ENCODE measurements around the gene WDFY4.

The WDFY4 gene

GRCh38 chr10:48707472-48707871 lies 22.8 kb downstream of the WDFY4 start:
- H3K9me3 ChIP-seq (ENCODE audit: control insufficient read depth, insufficient read depth, low read length), result no peaks in the 10 kb centered on the region
- no peaks in the 10 kb centered on the region for H3K36me3 ChIP-seq (ENCODE audit: control insufficient read depth, insufficient read depth, low read length)
- no peak overlapping the region for H3K9ac ChIP-seq (ENCODE audit: low read depth, low read length)
- no peaks in the 10 kb centered on the region for H3K27me3 ChIP-seq (ENCODE audit: control insufficient read depth, insufficient read depth, low read length)
- no peak overlapping the region for H3K4me3 ChIP-seq (ENCODE audit: low read depth, low read length)
- H3K4me1 ChIP-seq (ENCODE audit: control insufficient read depth, insufficient read depth, low read length), result no peaks in the 10 kb centered on the region

GRCh38 chr10:48708144-48708543 lies 23.5 kb downstream of the WDFY4 start:
- H3K9me3 ChIP-seq (ENCODE audit: control insufficient read depth, insufficient read depth, low read length), result no peaks in the 10 kb centered on the region
- H3K9ac ChIP-seq (ENCODE audit: low read depth, low read length), result no peak overlapping the region
- H3K4me3 ChIP-seq (ENCODE audit: low read depth, low read length), result no peak overlapping the region
- H3K4me1 ChIP-seq (ENCODE audit: control insufficient read depth, insufficient read depth, low read length), result no peaks in the 10 kb centered on the region
- H3K27me3 ChIP-seq (ENCODE audit: control insufficient read depth, insufficient read depth, low read length), result no peaks in the 10 kb centered on the region
- H3K36me3 ChIP-seq (ENCODE audit: control insufficient read depth, insufficient read depth, low read length), result no peaks in the 10 kb centered on the region

- no peak overlapping the region for H3K4me3 ChIP-seq (ENCODE audit: low read depth, low read length)
- no peaks in the 10 kb centered on the region for H3K4me1 ChIP-seq (ENCODE audit: control insufficient read depth, insufficient read depth, low read length)
- no peaks in the 10 kb centered on the region for H3K27me3 ChIP-seq (ENCODE audit: control insufficient read depth, insufficient read depth, low read length)
- no peak overlapping the region for H3K9ac ChIP-seq (ENCODE audit: low read depth, low read length)
- H3K36me3 ChIP-seq (ENCODE audit: control insufficient read depth, insufficient read depth, low read length), result no peaks in the 10 kb centered on the region
- H3K9me3 ChIP-seq (ENCODE audit: control insufficient read depth, insufficient read depth, low read length), result no peaks in the 10 kb centered on the region
These were observed 26.1 kb downstream of the WDFY4 start for GRCh38 chr10:48710647-48711275.

- H3K27me3 ChIP-seq (ENCODE audit: control insufficient read depth, insufficient read depth, low read length), result no peaks in the 10 kb centered on the region
- H3K4me1 ChIP-seq (ENCODE audit: control insufficient read depth, insufficient read depth, low read length), result no peaks in the 10 kb centered on the region
- no peaks in the 10 kb centered on the region for H3K36me3 ChIP-seq (ENCODE audit: control insufficient read depth, insufficient read depth, low read length)
- no peak overlapping the region for H3K4me3 ChIP-seq (ENCODE audit: low read depth, low read length)
- H3K9ac ChIP-seq (ENCODE audit: low read depth, low read length), result no peak overlapping the region
- H3K9me3 ChIP-seq (ENCODE audit: control insufficient read depth, insufficient read depth, low read length), result no peaks in the 10 kb centered on the region
These were observed 27.2 kb downstream of the WDFY4 start for GRCh38 chr10:48711830-48712229.

GRCh38 chr10:48714088-48714487 lies 29.4 kb downstream of the WDFY4 start:
- Histone ChIP-seq H3K9me3 (ENCODE audit: control insufficient read depth, insufficient read depth, low read length) (no peaks in the 10 kb centered on the region), H3K4me1 (ENCODE audit: control insufficient read depth, insufficient read depth, low read length) (no peaks in the 10 kb centered on the region), H3K4me3 (ENCODE audit: low read depth, low read length) (no peak overlapping the region), H3K27me3 (ENCODE audit: control insufficient read depth, insufficient read depth, low read length) (no peaks in the 10 kb centered on the region), H3K9ac (ENCODE audit: low read depth, low read length) (no peak overlapping the region), H3K36me3 (ENCODE audit: control insufficient read depth, insufficient read depth, low read length) (no peaks in the 10 kb centered on the region)

- no peak overlapping the region for H3K9ac ChIP-seq (ENCODE audit: low read depth, low read length)
- H3K27me3 ChIP-seq (ENCODE audit: control insufficient read depth, insufficient read depth, low read length), result no peaks in the 10 kb centered on the region
- no peaks in the 10 kb centered on the region for H3K9me3 ChIP-seq (ENCODE audit: control insufficient read depth, insufficient read depth, low read length)
- no peaks in the 10 kb centered on the region for H3K36me3 ChIP-seq (ENCODE audit: control insufficient read depth, insufficient read depth, low read length)
- H3K4me3 ChIP-seq (ENCODE audit: low read depth, low read length), result no peak overlapping the region
- no peaks in the 10 kb centered on the region for H3K4me1 ChIP-seq (ENCODE audit: control insufficient read depth, insufficient read depth, low read length)
These were observed 31.7 kb downstream of the WDFY4 start for GRCh38 chr10:48716416-48716815.

GRCh38 chr10:48720611-48721010 lies 35.9 kb downstream of the WDFY4 start:
- H3K9me3 ChIP-seq (ENCODE audit: control insufficient read depth, insufficient read depth, low read length), result no peaks in the 10 kb centered on the region
- no peak overlapping the region for H3K4me3 ChIP-seq (ENCODE audit: low read depth, low read length)
- no peaks in the 10 kb centered on the region for H3K4me1 ChIP-seq (ENCODE audit: control insufficient read depth, insufficient read depth, low read length)
- H3K27me3 ChIP-seq (ENCODE audit: control insufficient read depth, insufficient read depth, low read length), result no peaks in the 10 kb centered on the region
- no peaks in the 10 kb centered on the region for H3K36me3 ChIP-seq (ENCODE audit: control insufficient read depth, insufficient read depth, low read length)
- H3K9ac ChIP-seq (ENCODE audit: low read depth, low read length), result no peak overlapping the region

- Histone ChIP-seq H3K36me3 (ENCODE audit: control insufficient read depth, insufficient read depth, low read length) (no peaks in the 10 kb centered on the region), H3K9ac (ENCODE audit: low read depth, low read length) (no peak overlapping the region)
These were observed 37.8 kb downstream of the WDFY4 start for GRCh38 chr10:48722153-48723145.

GRCh38 chr10:48724127-48724526 lies 39.5 kb downstream of the WDFY4 start:
- H3K36me3 ChIP-seq (ENCODE audit: control insufficient read depth, insufficient read depth, low read length), result no peaks in the 10 kb centered on the region
- no peaks in the 10 kb centered on the region for H3K4me1 ChIP-seq (ENCODE audit: control insufficient read depth, insufficient read depth, low read length)
- H3K9ac ChIP-seq (ENCODE audit: low read depth, low read length), result no peak overlapping the region
- H3K4me3 ChIP-seq (ENCODE audit: low read depth, low read length), result no peak overlapping the region
- H3K27me3 ChIP-seq (ENCODE audit: control insufficient read depth, insufficient read depth, low read length), result no peaks in the 10 kb centered on the region
- no peaks in the 10 kb centered on the region for H3K9me3 ChIP-seq (ENCODE audit: control insufficient read depth, insufficient read depth, low read length)

More at GRCh38 chr10:48722153-48723145, 37.8 kb downstream of the WDFY4 start:
- no peaks in the 10 kb centered on the region for H3K4me1 ChIP-seq (ENCODE audit: control insufficient read depth, insufficient read depth, low read length)
- no peaks in the 10 kb centered on the region for H3K9me3 ChIP-seq (ENCODE audit: control insufficient read depth, insufficient read depth, low read length)
- H3K27me3 ChIP-seq (ENCODE audit: control insufficient read depth, insufficient read depth, low read length), result no peaks in the 10 kb centered on the region
- H3K4me3 ChIP-seq (ENCODE audit: low read depth, low read length), result no peak overlapping the region

GRCh38 chr10:48725708-48726107 lies 41.0 kb downstream of the WDFY4 start:
- H3K9ac ChIP-seq (ENCODE audit: low read depth, low read length), result no peak overlapping the region
- no peak overlapping the region for H3K4me3 ChIP-seq (ENCODE audit: low read depth, low read length)
- H3K36me3 ChIP-seq (ENCODE audit: control insufficient read depth, insufficient read depth, low read length), result no peaks in the 10 kb centered on the region
- no peaks in the 10 kb centered on the region for H3K27me3 ChIP-seq (ENCODE audit: control insufficient read depth, insufficient read depth, low read length)
- H3K4me1 ChIP-seq (ENCODE audit: control insufficient read depth, insufficient read depth, low read length), result no peaks in the 10 kb centered on the region
- H3K9me3 ChIP-seq (ENCODE audit: control insufficient read depth, insufficient read depth, low read length), result no peaks in the 10 kb centered on the region

- no peak overlapping the region for H3K9ac ChIP-seq (ENCODE audit: low read depth, low read length)
- H3K36me3 ChIP-seq (ENCODE audit: control insufficient read depth, insufficient read depth, low read length), result no peaks in the 10 kb centered on the region
- no peaks in the 10 kb centered on the region for H3K9me3 ChIP-seq (ENCODE audit: control insufficient read depth, insufficient read depth, low read length)
These were observed 43.2 kb downstream of the WDFY4 start for GRCh38 chr10:48727866-48728265.

GRCh38 chr10:48729222-48729621 lies 44.5 kb downstream of the WDFY4 start:
- Histone ChIP-seq H3K36me3 (ENCODE audit: control insufficient read depth, insufficient read depth, low read length) (no peaks in the 10 kb centered on the region), H3K4me3 (ENCODE audit: low read depth, low read length) (no peak overlapping the region), H3K27me3 (ENCODE audit: control insufficient read depth, insufficient read depth, low read length) (no peaks in the 10 kb centered on the region), H3K9ac (ENCODE audit: low read depth, low read length) (no peak overlapping the region), H3K9me3 (ENCODE audit: control insufficient read depth, insufficient read depth, low read length) (no peaks in the 10 kb centered on the region), H3K4me1 (ENCODE audit: control insufficient read depth, insufficient read depth, low read length) (peaks cover 5% of the 10 kb centered on the region)

More at GRCh38 chr10:48727866-48728265, 43.2 kb downstream of the WDFY4 start:
- Histone ChIP-seq H3K4me3 (ENCODE audit: low read depth, low read length) (no peak overlapping the region), H3K27me3 (ENCODE audit: control insufficient read depth, insufficient read depth, low read length) (no peaks in the 10 kb centered on the region), H3K4me1 (ENCODE audit: control insufficient read depth, insufficient read depth, low read length) (no peaks in the 10 kb centered on the region)

Data from iPS-15b (cell line).